Endothelial cell of umbilical vein (primary cell): ENCODE measurements around the gene FCRL3. TPM values are rescaled to one million over a fixed set of nuclear protein-coding genes. Genes with fewer than 3 reads are reported as not detected.

Experiments used
- BruUV-seq: library from RNA; stranded (reverse); fragments of 400-500 nt; replicated peaks from 2 replicates; lab custom pipeline; 2021; lab: Mats Ljungman, UMichigan
- CTCF ChIA-PET: fragments of 300-600, 350-600 bp; sonication (Branson Sonifier 250); formaldehyde crosslinking; loops from one replicate; lab custom pipeline; 2021; ENCODE audit warnings: antibody characterized with exemption, inconsistent platforms; lab: Charles Lee
- POLR2A ChIA-PET: fragments of 300-600, 350-600 bp; sonication (Branson Sonifier 250); formaldehyde crosslinking; loops from one replicate; lab custom pipeline; 2021; ENCODE audit warnings: antibody characterized with exemption, inconsistent platforms; lab: Charles Lee
- DNase-seq: peaks from one replicate; pipeline ENCODE4 v3.0.0-alpha.2; 2011; ENCODE audit warnings: low read depth, low spot score
- FAIRE-seq: peaks from 2 replicates; lab custom pipeline; 2011; peaks lifted over from hg19 to GRCh38; lab: Jason Lieb, UNC
- H2AFZ ChIP-seq: 2 replicates; pipeline ENCODE4 v1.6.0; 2012; ENCODE audit warnings: low read depth, low read length, control low read depth, inconsistent platforms
- H3K27ac ChIP-seq: 2 replicates; pipeline ENCODE4 v1.5.1; 2011; ENCODE audit warnings: low read depth, mild to moderate bottlenecking, control low read depth, low read length, moderate library complexity; ENCODE audit not compliant: insufficient read depth
- H3K27me3 ChIP-seq, 2 experiments: 2 replicates each; pipeline versions ENCODE4 v1.6.0 to v1.6.1; 2011; ENCODE audit warnings: low read length in 2 of 2, mixed read lengths in 1 of 2; ENCODE audit not compliant: control insufficient read depth in 2 of 2, insufficient read depth in 2 of 2
- H3K36me3 ChIP-seq, 2 experiments: 2 replicates in 1 of 2; 3 replicates in 1 of 2; pipeline ENCODE4 v1.5.1; 2011; ENCODE audit warnings: low read length in 2 of 2, mild to moderate bottlenecking in 1 of 2, moderate library complexity in 1 of 2; ENCODE audit not compliant: control insufficient read depth in 2 of 2, insufficient read depth in 2 of 2; ENCODE audit errors: extremely low read depth in 1 of 2
- H3K4me1 ChIP-seq: 3 replicates; pipeline ENCODE4 v1.5.1; 2011; ENCODE audit warnings: mild to moderate bottlenecking, low read length; ENCODE audit not compliant: control insufficient read depth, insufficient read depth; ENCODE audit errors: extremely low read depth
- H3K4me2 ChIP-seq: 2 replicates; pipeline ENCODE4 v1.6.1; 2011; ENCODE audit warnings: low read length, control low read depth, mixed read lengths; ENCODE audit not compliant: insufficient read depth
- H3K4me3 ChIP-seq, 3 experiments: fragments of 200-600 bp in 1 of 3; sonication (generic), shearing (Covaris generic) in 1 of 3; replicated peaks in 1 of 3; 2 replicates each; pipeline ENCODE4 v1.5.1; 2011 to 2016; ENCODE audit warnings: control low read depth in 3 of 3, low read length in 3 of 3, mild to moderate bottlenecking in 2 of 3, inconsistent platforms in 1 of 3, low read depth in 1 of 3, moderate library complexity in 1 of 3; ENCODE audit not compliant: insufficient read depth in 1 of 3
- H3K79me2 ChIP-seq: 2 replicates; pipeline ENCODE4 v1.6.0; 2012; ENCODE audit warnings: low read length, inconsistent platforms; ENCODE audit not compliant: control insufficient read depth, insufficient read depth
- H3K9ac ChIP-seq: replicated peaks from 2 replicates; pipeline ENCODE3; 2011; ENCODE audit warnings: low read length, control low read depth; ENCODE audit not compliant: insufficient read depth; ENCODE audit errors: extremely low read depth
- H3K9me1 ChIP-seq: replicated peaks from 3 replicates; pipeline ENCODE4 v1.6.0; 2011; ENCODE audit warnings: mild to moderate bottlenecking, low read length; ENCODE audit not compliant: control insufficient read depth, insufficient read depth; ENCODE audit errors: extremely low read depth
- H3K9me3 ChIP-seq: replicated peaks from 2 replicates; pipeline ENCODE4 v1.5.1; 2012; ENCODE audit warnings: low read length, inconsistent platforms; ENCODE audit not compliant: control insufficient read depth, insufficient read depth
- H4K20me1 ChIP-seq: replicated peaks from 2 replicates; pipeline ENCODE3; 2011; ENCODE audit warnings: mild to moderate bottlenecking, low read length; ENCODE audit not compliant: control insufficient read depth, insufficient read depth; ENCODE audit errors: extremely low read depth
- CTCF ChIP-seq, 2 donors: IDR thresholded peaks; 1 replicate in 1 of 2; 2 replicates in 1 of 2; pipeline ENCODE4 v1.5.1; 2011; ENCODE audit warnings: low read length in 2 of 2, mild to moderate bottlenecking in 2 of 2, moderate library complexity in 2 of 2, control low read depth in 1 of 2, inconsistent platforms in 1 of 2, low read depth in 1 of 2; ENCODE audit not compliant: insufficient read depth in 1 of 2; ENCODE audit errors: extremely low read depth in 1 of 2
- EZH2 ChIP-seq: IDR thresholded peaks from 2 replicates; pipeline ENCODE4 v1.6.1; 2012; ENCODE audit warnings: borderline replicate concordance, low read depth, mild to moderate bottlenecking, moderate library complexity, low read length, inconsistent platforms; ENCODE audit not compliant: severe bottlenecking
- FOS ChIP-seq: IDR thresholded peaks from 2 replicates; pipeline ENCODE4 v1.6.1; 2011; ENCODE audit warnings: mild to moderate bottlenecking, low read length, moderate library complexity, borderline replicate concordance; ENCODE audit not compliant: insufficient read depth
- GATA2 ChIP-seq: IDR thresholded peaks from 2 replicates; pipeline ENCODE4 v1.7.0; 2011; ENCODE audit warnings: low read depth, mild to moderate bottlenecking, moderate library complexity, mixed read lengths, low read length; ENCODE audit not compliant: insufficient read length, insufficient read depth
- JUN ChIP-seq: IDR thresholded peaks from 2 replicates; pipeline ENCODE4 v1.6.1; 2011; ENCODE audit warnings: borderline replicate concordance, low read depth; ENCODE audit not compliant: insufficient read length, insufficient read depth
- MAX ChIP-seq: IDR thresholded peaks from 2 replicates; pipeline ENCODE4 v1.6.1; 2011; ENCODE audit not compliant: insufficient read depth, insufficient read length
- MYC ChIP-seq: IDR thresholded peaks from one replicate; pipeline ENCODE4 v1.6.1; 2011; ENCODE audit warnings: mild to moderate bottlenecking, low read depth, low read length
- POLR2A ChIP-seq: IDR thresholded peaks from 2 replicates; pipeline ENCODE4 v1.6.1; 2012; ENCODE audit warnings: low read depth, mild to moderate bottlenecking, control low read depth, low read length
- POLR2AphosphoS5 ChIP-seq: IDR thresholded peaks from 2 replicates; pipeline ENCODE4 v1.6.1; 2012; ENCODE audit warnings: low read depth, mild to moderate bottlenecking, control low read depth, low read length, moderate library complexity; ENCODE audit not compliant: insufficient read depth
- dilution Hi-C: fragments of 300-500 bp; cut with MboI; formaldehyde crosslinking; loops from one replicate; pipeline ENCODE4 v1.15.0; 2019; ENCODE audit warnings: low sequenced_read_pairs; ENCODE audit not compliant: extremely low pct_ligation_motif_present
- intact Hi-C: fragments of 100-400 bp; cut with micrococcal nuclease; formaldehyde crosslinking; loops from one replicate; pipeline ENCODE4 v1.10.0; 2022
- polyA plus RNA-seq, 4 experiments: library from polyadenylated mRNA; depleted of rRNA in 3 of 4; stranded (reverse) in 3 of 4; unstranded in 1 of 4; fragments of >200 nt; gene quantifications; 2 replicates each; pipeline versions ENCODE4 v1.2.1 to v1.2.3, GENCODE V29; 2011 to 2012; ENCODE audit warnings: missing spikeins in 1 of 4
- total RNA-seq: library from RNA; stranded (reverse); gene quantifications from 2 replicates; pipeline ENCODE4 v1.2.3, GENCODE V29; 2021

Gene FCRL3
- total and polyA plus RNA-seq, 2 donors (not counting 3 experiments of a cell fraction or from before 2014, with no cell fraction given): not detected

GRCh38 chr1:157711802-157712201, 11.2 kb upstream of the FCRL3 start:
- TF ChIP-seq CTCF (IDR thresholded peaks at IDR 0.05; ENCODE audit: extremely low read depth in 1 of 2, insufficient read depth in 1 of 2, low read depth in 1 of 2, low read length in 2 of 2) (no peak), FOS (no peak), MAX (no peak), POLR2AphosphoS5 (no peak), GATA2 (no peak), MYC (no peak), POLR2A (no peak), JUN (no peak), EZH2 (no peak)
- dilution Hi-C loops: no loop called here
- FAIRE-seq: no peak
- no peak overlapping the region for H3K4me2 ChIP-seq
- no peak for DNase-seq
- no TSS peak for BruUV-seq
- no peaks in the 10 kb centered on the region for H3K27me3 ChIP-seq
- intact Hi-C loops: no loop called here
- no peak overlapping the region for H3K4me3 ChIP-seq
- no peak overlapping the region for H3K9ac ChIP-seq
- no peaks in the 10 kb centered on the region for H3K9me3 ChIP-seq
- H4K20me1 ChIP-seq: no peaks in the 10 kb centered on the region
- H3K4me1 ChIP-seq: no peaks in the 10 kb centered on the region
- H3K79me2 ChIP-seq: no peaks in the 10 kb centered on the region
- H3K9me1 ChIP-seq: no peaks in the 10 kb centered on the region
- CTCF ChIA-PET: interaction anchor here (0.8 kb wide), 1 partner anchor 131 kb away, joined by 3 read pairs; no protein-coding TSS in a partner anchor
- no peak overlapping the region for H2AFZ ChIP-seq
- no peaks in the 10 kb centered on the region for H3K36me3 ChIP-seq
- POLR2A ChIA-PET: no interaction called here
- H3K27ac ChIP-seq: no peak overlapping the region
